PC-3 (cell line): ENCODE results near the gene GOLGA8A. TPM values are rescaled to one million over a fixed set of nuclear protein-coding genes. Genes with fewer than 3 reads are reported as not detected.

Source experiments
- ATAC-seq: fragments of 200-7000 bp; cut with Tn5 transposase; 2 replicates; pipeline ENCODE4 v1.9.1; 2020; ENCODE audit warnings: mild to moderate bottlenecking, moderate library complexity
- BruUV-seq: library from RNA; stranded (reverse); fragments of 400-500 nt; replicated peaks from 2 replicates; lab custom pipeline; 2021; lab: Mats Ljungman, UMichigan
- CTCF ChIA-PET: fragments of 300-600 bp; sonication (Branson Sonifier 250); formaldehyde crosslinking; loops from one replicate; lab custom pipeline; 2022; ENCODE audit warnings: antibody characterized with exemption; lab: Charles Lee
- POLR2A ChIA-PET: fragments of 300-600 bp; sonication (Branson Sonifier 250); formaldehyde crosslinking; loops from one replicate; lab custom pipeline; 2022; ENCODE audit warnings: antibody characterized with exemption; ENCODE audit not compliant: unreplicated experiment; lab: Charles Lee
- DNase-seq: peaks from one replicate; pipeline ENCODE4 v3.0.0-alpha.2; 2015
- H2AFZ ChIP-seq: fragments of 300-600 bp; sonication (generic); 2 replicates; pipeline ENCODE4 v1.6.0; 2016; ENCODE audit warnings: antibody characterized with exemption, low read length
- H3F3A ChIP-seq: fragments of 300-600 bp; sonication (generic); one replicate; pipeline ENCODE4 v1.6.0; 2017; ENCODE audit warnings: antibody characterized with exemption, low read length, control low read depth, mild to moderate bottlenecking; ENCODE audit not compliant: unreplicated experiment
- H3K27ac ChIP-seq: fragments of 300-600 bp; sonication (generic); 2 replicates; pipeline ENCODE4 v1.5.1; 2016; ENCODE audit warnings: mild to moderate bottlenecking, low read length
- H3K27me3 ChIP-seq: fragments of 300-600 bp; sonication (generic); 2 replicates; pipeline ENCODE4 v1.6.1; 2016; ENCODE audit warnings: low read length, mixed read lengths
- H3K36me3 ChIP-seq: fragments of 300-600 bp; sonication (generic); 2 replicates; pipeline ENCODE4 v1.6.1; 2016; ENCODE audit warnings: low read depth, mixed run types, low read length, mixed read lengths
- H3K4me1 ChIP-seq: fragments of 300-600 bp; sonication (generic); 2 replicates; pipeline ENCODE4 v1.5.1; 2016; ENCODE audit warnings: low read length; ENCODE audit not compliant: insufficient read depth
- H3K4me2 ChIP-seq: fragments of 300-600 bp; sonication (generic); 2 replicates; pipeline ENCODE4 v1.6.0; 2016; ENCODE audit warnings: low read length
- H3K4me3 ChIP-seq: fragments of 300-600 bp; sonication (generic); 2 replicates; pipeline ENCODE4 v1.5.1; 2016; ENCODE audit warnings: mild to moderate bottlenecking, low read length, mixed read lengths
- H3K79me2 ChIP-seq: fragments of 300-600 bp; sonication (generic); 2 replicates; pipeline ENCODE4 v1.6.1; 2017; ENCODE audit warnings: low read length, mixed read lengths
- H3K9ac ChIP-seq: fragments of 300-600 bp; sonication (generic); 2 replicates; pipeline ENCODE4 v1.6.0; 2016; ENCODE audit warnings: mild to moderate bottlenecking, low read length
- H3K9me2 ChIP-seq: fragments of 300-600 bp; sonication (generic); replicated peaks from 2 replicates; pipeline ENCODE4 v1.6.1; 2016; ENCODE audit warnings: mixed run types, low read length, mixed read lengths
- H3K9me3 ChIP-seq: fragments of 300-600 bp; sonication (generic); 2 replicates; pipeline ENCODE4 v1.6.1; 2016; ENCODE audit warnings: low read length, mixed read lengths
- H4K20me1 ChIP-seq: fragments of 300-600 bp; sonication (generic); 2 replicates; pipeline ENCODE4 v1.6.1; 2016; ENCODE audit warnings: low read length, mixed read lengths
- CTCF ChIP-seq: fragments of 300-600 bp; sonication (generic); conservative IDR thresholded peaks from 2 replicates; pipeline ENCODE4 v1.5.1; 2017; ENCODE audit warnings: antibody characterized with exemption, low read depth, mild to moderate bottlenecking, low read length
- EZH2 ChIP-seq: fragments of 300-600 bp; sonication (generic); IDR thresholded peaks from one replicate; pipeline ENCODE4 v1.6.1; 2017; ENCODE audit warnings: antibody characterized with exemption, mild to moderate bottlenecking, low read length; ENCODE audit not compliant: unreplicated experiment
- EZH2phosphoT487 ChIP-seq: fragments of 300-600 bp; sonication (generic); IDR thresholded peaks from 2 replicates; pipeline ENCODE4 v1.6.1; 2018; ENCODE audit warnings: mild to moderate bottlenecking, antibody characterized with exemption, low read length, borderline replicate concordance
- intact Hi-C: fragments of 100-400 bp; cut with micrococcal nuclease; formaldehyde crosslinking; loops from 2 replicates; pipeline ENCODE4 v1.9.0; 2023
- total RNA-seq: library from RNA; depleted of rRNA; stranded (reverse); fragments of >200 nt; gene quantifications from 2 replicates; pipeline ENCODE4 v1.2.3, GENCODE V29; 2014

GOLGA8A gene
- total RNA-seq, 1 experiment from 2014 or later = 25.3 TPM

GRCh38 chr15:34436126-34436955 is 1.3 kb downstream of the GOLGA8A start:
- H3K79me2 ChIP-seq = peaks cover 49% of the 10 kb centered on the region
- DNase-seq (peak; percentile 21), ATAC-seq (peak; percentile 39)
- no peak for TF ChIP-seq EZH2
- TF ChIP-seq CTCF = no peak
- no peak for TF ChIP-seq EZH2phosphoT487
- H3K27me3 ChIP-seq = no peaks in the 10 kb centered on the region
- peaks cover 7% of the 10 kb centered on the region; the same call in 1 of the 2 replicates for H4K20me1 ChIP-seq
- peak overlapping the region; percentile 73 for H3K9ac ChIP-seq
- no peaks in the 10 kb centered on the region for H3K9me3 ChIP-seq
- H3K4me3 ChIP-seq = peak overlapping the region; percentile 75
- no peaks in the 10 kb centered on the region for H3F3A ChIP-seq
- H3K27ac ChIP-seq = no peak overlapping the region
- CTCF ChIA-PET = interaction anchor here (1.2 kb wide), 1 partner anchor 151 kb away, joined by 3 read pairs; no protein-coding TSS in a partner anchor
- POLR2A ChIA-PET = no interaction called here
- H3K4me2 ChIP-seq = peak overlapping the region; percentile 92
- BruUV-seq = no TSS peak
- H3K4me1 ChIP-seq = peaks cover 12% of the 10 kb centered on the region
- no peaks in the 10 kb centered on the region for H3K9me2 ChIP-seq
- H3K36me3 ChIP-seq = peaks cover 6% of the 10 kb centered on the region; the same call in 1 of the 2 replicates
- intact Hi-C loops = no loop called here
- H2AFZ ChIP-seq = peak overlapping the region; percentile 60

DNA sequence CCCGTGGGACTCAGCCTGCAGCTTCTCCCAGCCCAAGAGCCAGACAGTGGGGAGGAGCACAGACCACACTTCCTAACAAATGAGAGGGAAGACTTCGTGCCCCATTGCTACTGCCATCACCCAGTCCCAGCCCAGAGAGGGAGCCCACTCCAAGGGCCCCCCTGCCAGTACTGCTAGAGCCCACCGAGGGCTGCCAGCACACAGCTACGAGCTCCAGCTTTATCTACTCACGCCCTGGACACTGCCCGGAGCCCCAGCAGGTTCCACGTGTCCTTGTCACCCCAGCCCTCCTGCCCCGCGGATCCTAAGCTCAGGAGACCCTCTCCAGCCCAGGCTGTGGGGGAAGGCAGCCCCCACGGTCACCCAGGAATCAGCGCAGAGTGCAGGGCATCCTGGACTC is 1.9 kb downstream of the GOLGA8A start:
- H3K4me1 ChIP-seq = peaks cover 12% of the 10 kb centered on the region
- H3K9me3 ChIP-seq = no peaks in the 10 kb centered on the region
- H3K36me3 ChIP-seq = peaks cover 6% of the 10 kb centered on the region; the same call in 1 of the 2 replicates
- H3K4me3 ChIP-seq = peak overlapping the region; percentile 75
- H3K27ac ChIP-seq = no peak overlapping the region
- H3K4me2 ChIP-seq = peak overlapping the region; percentile 92
- ATAC-seq (peak; percentile 16; the same call in 1 of the 2 replicates), DNase-seq (no peak)
- ChIA-PET POLR2A (no interaction called here), CTCF (interaction anchor here (1.2 kb wide), 1 partner anchor 152 kb away, joined by 3 read pairs; no protein-coding TSS in a partner anchor)
- no peaks in the 10 kb centered on the region for H3F3A ChIP-seq
- H3K79me2 ChIP-seq = peaks cover 50% of the 10 kb centered on the region
- H2AFZ ChIP-seq = no peak overlapping the region
- TF ChIP-seq EZH2 = no peak
- no peak for TF ChIP-seq EZH2phosphoT487
- no peak for TF ChIP-seq CTCF
- intact Hi-C loops = loop anchor here (2.0 kb wide), 1 partner anchor 75 kb away; no protein-coding TSS in a partner anchor
- peak overlapping the region; percentile 73 for H3K9ac ChIP-seq
- H4K20me1 ChIP-seq = peaks cover 7% of the 10 kb centered on the region; the same call in 1 of the 2 replicates
- no peaks in the 10 kb centered on the region for H3K27me3 ChIP-seq
- H3K9me2 ChIP-seq = no peaks in the 10 kb centered on the region
- BruUV-seq = no TSS peak
